ENCODE results near the gene DSN1.

Gene DSN1

GRCh38 chr20:36773597-36774390, at the start of gene DSN1:
Gene DSN1, minus strand, starts transcription at chr20:36773763. Its CDS starts 2,305 bp downstream, at chr20:36771458.
- DNase-seq (ENCODE audit: low read depth, low spot score): peak; percentile 98
- no peak for TF ChIP-seq CTCF (IDR thresholded peaks at IDR 0.05; ENCODE audit: low read depth, low read length)
- peak within 1 kb of the TSS; percentile 74 for H3K4me3 ChIP-seq (ENCODE audit: low read depth, low read length)
- in situ Hi-C loops (cut with HindIII; ENCODE audit: low sequenced_read_pairs): no loop called here

- in situ Hi-C loops (cut with HindIII; ENCODE audit: low sequenced_read_pairs): no loop called here
- H3K4me3 ChIP-seq (ENCODE audit: low read depth, low read length): no peak overlapping the region
- DNase-seq (ENCODE audit: low read depth, low spot score): no peak
- no peak for TF ChIP-seq CTCF (IDR thresholded peaks at IDR 0.05; ENCODE audit: low read depth, low read length)
These were observed 49.6 kb upstream of the DSN1 start for GRCh38 chr20:36823121-36823520.

GRCh38 chr20:36821964-36822437, 48.4 kb upstream of the DSN1 start:
- DNase-seq (ENCODE audit: low read depth, low spot score): no peak
- TF ChIP-seq CTCF (IDR thresholded peaks at IDR 0.05; ENCODE audit: low read depth, low read length): no peak
- in situ Hi-C loops (cut with HindIII; ENCODE audit: low sequenced_read_pairs): no loop called here
- no peak overlapping the region for H3K4me3 ChIP-seq (ENCODE audit: low read depth, low read length)

GRCh38 chr20:36820928-36821327, 47.4 kb upstream of the DSN1 start:
- TF ChIP-seq CTCF (IDR thresholded peaks at IDR 0.05; ENCODE audit: low read depth, low read length): no peak
- H3K4me3 ChIP-seq (ENCODE audit: low read depth, low read length): no peak overlapping the region
- in situ Hi-C loops (cut with HindIII; ENCODE audit: low sequenced_read_pairs): no loop called here
- DNase-seq (ENCODE audit: low read depth, low spot score): no peak

GRCh38 chr20:36820073-36820472, 46.5 kb upstream of the DSN1 start:
- no peak for DNase-seq (ENCODE audit: low read depth, low spot score)
- in situ Hi-C loops (cut with HindIII; ENCODE audit: low sequenced_read_pairs): no loop called here
- TF ChIP-seq CTCF (IDR thresholded peaks at IDR 0.05; ENCODE audit: low read depth, low read length): no peak
- H3K4me3 ChIP-seq (ENCODE audit: low read depth, low read length): no peak overlapping the region

GRCh38 chr20:36819659-36820058, 46.1 kb upstream of the DSN1 start:
- H3K4me3 ChIP-seq (ENCODE audit: low read depth, low read length): no peak overlapping the region
- in situ Hi-C loops (cut with HindIII; ENCODE audit: low sequenced_read_pairs): no loop called here
- no peak for TF ChIP-seq CTCF (IDR thresholded peaks at IDR 0.05; ENCODE audit: low read depth, low read length)
- DNase-seq (ENCODE audit: low read depth, low spot score): no peak
